ENCODE measurements around the gene MKNK1. TPM values are rescaled to one million over a fixed set of nuclear protein-coding genes. Genes with fewer than 3 reads are reported as not detected.

Gene MKNK1
- polyA plus RNA-seq, 1 of the 3 experiments (the other 2 are of a cell fraction): 28.2 TPM

DNA sequence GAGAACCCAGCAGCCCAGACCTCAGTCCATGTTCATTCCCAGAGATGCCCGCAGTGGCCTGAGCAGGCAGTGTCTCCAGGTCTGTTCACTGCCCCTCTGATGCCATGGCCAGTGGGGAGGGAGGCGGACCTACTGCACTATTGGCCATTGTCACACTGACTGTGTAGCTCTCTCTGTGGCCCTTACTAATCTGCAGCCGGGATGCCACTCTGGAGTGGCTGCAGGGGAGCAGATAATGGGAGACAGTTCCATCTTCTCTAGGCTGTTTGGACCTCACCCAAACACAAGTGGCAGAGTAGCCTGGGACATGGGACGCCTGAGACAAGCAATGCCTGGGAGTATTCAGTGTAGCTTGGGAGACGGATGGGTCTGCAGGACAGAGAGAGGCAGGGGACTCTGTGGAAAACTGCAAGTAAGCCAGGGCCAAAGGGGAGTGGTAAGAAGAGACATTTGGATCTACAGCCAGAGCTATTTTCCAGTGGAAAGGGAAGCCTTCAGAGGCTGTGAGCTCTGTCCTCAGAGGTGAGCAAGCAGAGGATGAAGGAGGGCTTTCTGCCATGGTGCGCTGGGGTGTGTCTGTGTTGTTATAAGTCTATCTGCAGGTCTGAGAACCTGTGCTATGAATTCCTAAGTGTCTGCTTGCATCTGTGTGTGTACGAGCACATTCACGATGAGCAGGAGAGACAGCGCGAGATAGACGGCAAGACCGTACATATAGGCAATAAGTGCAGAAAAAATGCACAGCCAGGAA lies 87.7 kb downstream of the MKNK1 start:
- H3F3A ChIP-seq (replicated peaks; ENCODE audit: insufficient read depth): peaks cover 12% of the 10 kb centered on the region
- CTCF ChIA-PET: interaction anchor here (1.0 to 5.9 kb wide), 5 partner anchors 9 to 71 kb away, joined by 4 to 38 read pairs (median 4); no protein-coding TSS in a partner anchor
- no peak overlapping the region for H3K4me3 ChIP-seq (ENCODE audit: low read depth in 2 of 2, low read length in 1 of 2)
- no peak overlapping the region for H3K27ac ChIP-seq (ENCODE audit: low read depth in 2 of 2, low read length in 1 of 2)
- H3K4me1 ChIP-seq (ENCODE audit: control insufficient read depth in 1 of 2, insufficient read depth in 2 of 2, low read depth in 1 of 2, low read length in 1 of 2): peaks cover 12 to 22% of the 10 kb centered on the region in 2 experiments; a peak in 3 of 4 replicates
- no peaks in the 10 kb centered on the region for H3K9me2 ChIP-seq
- H3K9me3 ChIP-seq: no peaks in the 10 kb centered on the region
- no peak for DNase-seq
- TF ChIP-seq GATA2 (CRISPR knock-in tag; IDR thresholded peaks at IDR 0.05): no peak
- TF ChIP-seq, protein P1, sequence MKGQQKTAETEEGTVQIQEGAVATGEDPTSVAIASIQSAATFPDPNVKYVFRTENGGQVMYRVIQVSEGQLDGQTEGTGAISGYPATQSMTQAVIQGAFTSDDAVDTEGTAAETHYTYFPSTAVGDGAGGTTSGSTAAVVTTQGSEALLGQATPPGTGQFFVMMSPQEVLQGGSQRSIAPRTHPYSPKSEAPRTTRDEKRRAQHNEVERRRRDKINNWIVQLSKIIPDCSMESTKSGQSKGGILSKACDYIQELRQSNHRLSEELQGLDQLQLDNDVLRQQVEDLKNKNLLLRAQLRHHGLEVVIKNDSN (IDR thresholded peaks at IDR 0.05; ENCODE audit: borderline replicate concordance, low read depth): no peak
- no peak for TF ChIP-seq SIN3A (IDR thresholded peaks at IDR 0.05; ENCODE audit: borderline replicate concordance, low read depth, low read length)
- no peak for TF ChIP-seq FOXM1 (IDR thresholded peaks at IDR 0.05; ENCODE audit: low read depth)
- TF ChIP-seq JUND (IDR thresholded peaks at IDR 0.05): no peak
- TF ChIP-seq, protein P2, sequence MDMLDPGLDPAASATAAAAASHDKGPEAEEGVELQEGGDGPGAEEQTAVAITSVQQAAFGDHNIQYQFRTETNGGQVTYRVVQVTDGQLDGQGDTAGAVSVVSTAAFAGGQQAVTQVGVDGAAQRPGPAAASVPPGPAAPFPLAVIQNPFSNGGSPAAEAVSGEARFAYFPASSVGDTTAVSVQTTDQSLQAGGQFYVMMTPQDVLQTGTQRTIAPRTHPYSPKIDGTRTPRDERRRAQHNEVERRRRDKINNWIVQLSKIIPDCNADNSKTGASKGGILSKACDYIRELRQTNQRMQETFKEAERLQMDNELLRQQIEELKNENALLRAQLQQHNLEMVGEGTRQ (IDR thresholded peaks at IDR 0.05; ENCODE audit: borderline replicate concordance, low read depth, low read length): no peak
- no peak for TF ChIP-seq CHD2 (IDR thresholded peaks at IDR 0.05; ENCODE audit: low read length, partially characterized antibody)
- TF ChIP-seq SMC3 (IDR thresholded peaks at IDR 0.05; ENCODE audit: low read depth, low read length): no peak
- TF ChIP-seq RCOR1 (IDR thresholded peaks at IDR 0.05; ENCODE audit: low read length): no peak
- TF ChIP-seq FOSL2 (IDR thresholded peaks at IDR 0.05; ENCODE audit: borderline replicate concordance, low read depth): no peak
- TF ChIP-seq EP300 (IDR thresholded peaks at IDR 0.05; ENCODE audit: borderline replicate concordance in 1 of 2, low read depth in 1 of 2, low read length in 1 of 2): no peak
- no peak for TF ChIP-seq ELF1 (IDR thresholded peaks at IDR 0.05)
- TF ChIP-seq RAD21 (IDR thresholded peaks at IDR 0.05; ENCODE audit: low read length): no peak
- no peak for TF ChIP-seq EZH2phosphoT487 (IDR thresholded peaks at IDR 0.05; ENCODE audit: borderline replicate concordance, low read depth)
- TF ChIP-seq, protein P3, sequence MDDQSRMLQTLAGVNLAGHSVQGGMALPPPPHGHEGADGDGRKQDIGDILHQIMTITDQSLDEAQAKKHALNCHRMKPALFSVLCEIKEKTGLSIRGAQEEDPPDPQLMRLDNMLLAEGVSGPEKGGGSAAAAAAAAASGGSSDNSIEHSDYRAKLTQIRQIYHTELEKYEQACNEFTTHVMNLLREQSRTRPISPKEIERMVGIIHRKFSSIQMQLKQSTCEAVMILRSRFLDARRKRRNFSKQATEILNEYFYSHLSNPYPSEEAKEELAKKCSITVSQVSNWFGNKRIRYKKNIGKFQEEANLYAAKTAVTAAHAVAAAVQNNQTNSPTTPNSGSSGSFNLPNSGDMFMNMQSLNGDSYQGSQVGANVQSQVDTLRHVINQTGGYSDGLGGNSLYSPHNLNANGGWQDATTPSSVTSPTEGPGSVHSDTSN (IDR thresholded peaks at IDR 0.05): no peak
- TF ChIP-seq, protein P4, sequence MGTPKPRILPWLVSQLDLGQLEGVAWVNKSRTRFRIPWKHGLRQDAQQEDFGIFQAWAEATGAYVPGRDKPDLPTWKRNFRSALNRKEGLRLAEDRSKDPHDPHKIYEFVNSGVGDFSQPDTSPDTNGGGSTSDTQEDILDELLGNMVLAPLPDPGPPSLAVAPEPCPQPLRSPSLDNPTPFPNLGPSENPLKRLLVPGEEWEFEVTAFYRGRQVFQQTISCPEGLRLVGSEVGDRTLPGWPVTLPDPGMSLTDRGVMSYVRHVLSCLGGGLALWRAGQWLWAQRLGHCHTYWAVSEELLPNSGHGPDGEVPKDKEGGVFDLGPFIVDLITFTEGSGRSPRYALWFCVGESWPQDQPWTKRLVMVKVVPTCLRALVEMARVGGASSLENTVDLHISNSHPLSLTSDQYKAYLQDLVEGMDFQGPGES (IDR thresholded peaks at IDR 0.05; ENCODE audit: low read depth, low read length): no peak
- TF ChIP-seq, protein P5, sequence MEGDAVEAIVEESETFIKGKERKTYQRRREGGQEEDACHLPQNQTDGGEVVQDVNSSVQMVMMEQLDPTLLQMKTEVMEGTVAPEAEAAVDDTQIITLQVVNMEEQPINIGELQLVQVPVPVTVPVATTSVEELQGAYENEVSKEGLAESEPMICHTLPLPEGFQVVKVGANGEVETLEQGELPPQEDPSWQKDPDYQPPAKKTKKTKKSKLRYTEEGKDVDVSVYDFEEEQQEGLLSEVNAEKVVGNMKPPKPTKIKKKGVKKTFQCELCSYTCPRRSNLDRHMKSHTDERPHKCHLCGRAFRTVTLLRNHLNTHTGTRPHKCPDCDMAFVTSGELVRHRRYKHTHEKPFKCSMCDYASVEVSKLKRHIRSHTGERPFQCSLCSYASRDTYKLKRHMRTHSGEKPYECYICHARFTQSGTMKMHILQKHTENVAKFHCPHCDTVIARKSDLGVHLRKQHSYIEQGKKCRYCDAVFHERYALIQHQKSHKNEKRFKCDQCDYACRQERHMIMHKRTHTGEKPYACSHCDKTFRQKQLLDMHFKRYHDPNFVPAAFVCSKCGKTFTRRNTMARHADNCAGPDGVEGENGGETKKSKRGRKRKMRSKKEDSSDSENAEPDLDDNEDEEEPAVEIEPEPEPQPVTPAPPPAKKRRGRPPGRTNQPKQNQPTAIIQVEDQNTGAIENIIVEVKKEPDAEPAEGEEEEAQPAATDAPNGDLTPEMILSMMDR (IDR thresholded peaks at IDR 0.05): no peak
- no peak for TF ChIP-seq MEF2A (IDR thresholded peaks at IDR 0.05; ENCODE audit: borderline replicate concordance, low read depth)
- no peaks in the 10 kb centered on the region for H3K79me2 ChIP-seq (ENCODE audit: insufficient read depth)
- no peak overlapping the region for H3K4me2 ChIP-seq
- POLR2A ChIA-PET: interaction anchor here (0.9 kb wide), 1 partner anchor 11 kb away, joined by 4 read pairs; no protein-coding TSS in a partner anchor
- WGBS (ENCODE audit: low lambda C conversion rate): 91% methylated on average over 12 of the region's 12 CpGs
- H2AFZ ChIP-seq (ENCODE audit: low read depth): no peak overlapping the region
- no peaks in the 10 kb centered on the region for H3K36me3 ChIP-seq (replicated peaks in 1 of 2; ENCODE audit: control insufficient read depth in 1 of 2, insufficient read depth in 2 of 2, low read length in 1 of 2)
- no peaks in the 10 kb centered on the region for H4K20me1 ChIP-seq (ENCODE audit: insufficient read depth)
- no peak overlapping the region for H3K9ac ChIP-seq
- no peaks in the 10 kb centered on the region for H3K27me3 ChIP-seq (ENCODE audit: insufficient read depth)

Data from SK-N-SH (cell line).